ENCODE results near the gene ASCL2. TPM values are rescaled to one million over a fixed set of nuclear protein-coding genes. Genes with fewer than 3 reads are reported as not detected.

ASCL2 gene
- total RNA-seq, 4 donors from 2014 or later = 0.27 TPM; not detected in 3

DNA sequence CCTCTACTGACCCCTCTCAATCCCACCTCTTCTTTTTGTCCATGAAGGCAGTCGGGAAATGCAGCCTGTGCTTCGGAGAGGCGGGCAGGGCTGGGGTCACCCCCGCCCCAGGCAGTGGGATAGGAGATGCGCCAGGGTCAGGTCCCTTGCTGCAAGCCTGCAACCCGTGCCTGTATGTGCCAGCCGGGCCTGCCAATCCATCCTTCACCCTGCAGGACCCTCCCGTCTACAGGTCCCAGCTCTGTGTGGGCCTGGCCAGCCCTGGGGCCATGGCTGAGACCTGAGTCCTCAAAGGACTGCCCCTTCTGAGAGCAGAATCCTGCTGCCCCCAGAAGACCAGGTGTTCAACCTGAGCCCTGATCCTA lies 10.9 kb downstream of the ASCL2 start:
- H3K36me3 ChIP-seq = no peaks in the 10 kb centered on the region
- no peak overlapping the region for H3K4me3 ChIP-seq
- H3K4me1 ChIP-seq = no peaks in the 10 kb centered on the region
- WGBS, 2 donors (ENCODE audit: low coverage in 1 of 2) = no CpG with 5 or more reads among the region's 8 CpGs
- peaks cover 0 to 6% (median 0%) of the 10 kb centered on the region in 3 donors for H3K9me3 ChIP-seq
- no peak for ATAC-seq
- peaks cover 45% of the 10 kb centered on the region for H3K27me3 ChIP-seq
- H3K27ac ChIP-seq = no peak overlapping the region
- TF ChIP-seq POLR2AphosphoS5 (IDR thresholded peaks at IDR 0.05) = no peak
- no peak for TF ChIP-seq EP300 (IDR thresholded peaks at IDR 0.05)
- TF ChIP-seq, protein P1, sequence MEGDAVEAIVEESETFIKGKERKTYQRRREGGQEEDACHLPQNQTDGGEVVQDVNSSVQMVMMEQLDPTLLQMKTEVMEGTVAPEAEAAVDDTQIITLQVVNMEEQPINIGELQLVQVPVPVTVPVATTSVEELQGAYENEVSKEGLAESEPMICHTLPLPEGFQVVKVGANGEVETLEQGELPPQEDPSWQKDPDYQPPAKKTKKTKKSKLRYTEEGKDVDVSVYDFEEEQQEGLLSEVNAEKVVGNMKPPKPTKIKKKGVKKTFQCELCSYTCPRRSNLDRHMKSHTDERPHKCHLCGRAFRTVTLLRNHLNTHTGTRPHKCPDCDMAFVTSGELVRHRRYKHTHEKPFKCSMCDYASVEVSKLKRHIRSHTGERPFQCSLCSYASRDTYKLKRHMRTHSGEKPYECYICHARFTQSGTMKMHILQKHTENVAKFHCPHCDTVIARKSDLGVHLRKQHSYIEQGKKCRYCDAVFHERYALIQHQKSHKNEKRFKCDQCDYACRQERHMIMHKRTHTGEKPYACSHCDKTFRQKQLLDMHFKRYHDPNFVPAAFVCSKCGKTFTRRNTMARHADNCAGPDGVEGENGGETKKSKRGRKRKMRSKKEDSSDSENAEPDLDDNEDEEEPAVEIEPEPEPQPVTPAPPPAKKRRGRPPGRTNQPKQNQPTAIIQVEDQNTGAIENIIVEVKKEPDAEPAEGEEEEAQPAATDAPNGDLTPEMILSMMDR (IDR thresholded peaks at IDR 0.05) = no peak
- TF ChIP-seq POLR2A (IDR thresholded peaks at IDR 0.05) = no peak

- Histone ChIP-seq H3K9me3 (peaks cover 0 to 6% (median 0%) of the 10 kb centered on the region in 3 donors), H3K27ac (no peak overlapping the region), H3K4me3 (no peak overlapping the region), H3K36me3 (no peaks in the 10 kb centered on the region), H3K27me3 (peaks cover 44% of the 10 kb centered on the region), H3K4me1 (no peaks in the 10 kb centered on the region)
- TF ChIP-seq EP300 (IDR thresholded peaks at IDR 0.05) = no peak
- TF ChIP-seq POLR2A (IDR thresholded peaks at IDR 0.05) = no peak
- TF ChIP-seq POLR2AphosphoS5 (IDR thresholded peaks at IDR 0.05) = no peak
- TF ChIP-seq, protein P1 (IDR thresholded peaks at IDR 0.05) = no peak
- 86 to 89% methylated on average over 13 to 14 of the region's 29 CpGs for WGBS, 2 donors (ENCODE audit: low coverage in 1 of 2)
- ATAC-seq = no peak
Measured at GRCh38 chr11:2258501-2259465, 11.6 kb downstream of the ASCL2 start.

GRCh38 chr11:2256951-2257700 lies 13.3 kb downstream of the ASCL2 start:
- Histone ChIP-seq H3K4me3 (no peak overlapping the region), H3K27me3 (peaks cover 28% of the 10 kb centered on the region), H3K9me3 (peaks cover 0 to 6% (median 0%) of the 10 kb centered on the region in 3 donors), H3K27ac (no peak overlapping the region), H3K4me1 (no peaks in the 10 kb centered on the region), H3K36me3 (no peaks in the 10 kb centered on the region)
- TF ChIP-seq, protein P1 (IDR thresholded peaks at IDR 0.05) = no peak
- no peak for TF ChIP-seq POLR2AphosphoS5 (IDR thresholded peaks at IDR 0.05)
- TF ChIP-seq EP300 (IDR thresholded peaks at IDR 0.05) = no peak
- no peak for TF ChIP-seq POLR2A (IDR thresholded peaks at IDR 0.05)
- WGBS, 2 donors (ENCODE audit: low coverage in 1 of 2) = 80 to 96% methylated on average over 1 to 6 of the region's 31 CpGs
- ATAC-seq = no peak

DNA sequence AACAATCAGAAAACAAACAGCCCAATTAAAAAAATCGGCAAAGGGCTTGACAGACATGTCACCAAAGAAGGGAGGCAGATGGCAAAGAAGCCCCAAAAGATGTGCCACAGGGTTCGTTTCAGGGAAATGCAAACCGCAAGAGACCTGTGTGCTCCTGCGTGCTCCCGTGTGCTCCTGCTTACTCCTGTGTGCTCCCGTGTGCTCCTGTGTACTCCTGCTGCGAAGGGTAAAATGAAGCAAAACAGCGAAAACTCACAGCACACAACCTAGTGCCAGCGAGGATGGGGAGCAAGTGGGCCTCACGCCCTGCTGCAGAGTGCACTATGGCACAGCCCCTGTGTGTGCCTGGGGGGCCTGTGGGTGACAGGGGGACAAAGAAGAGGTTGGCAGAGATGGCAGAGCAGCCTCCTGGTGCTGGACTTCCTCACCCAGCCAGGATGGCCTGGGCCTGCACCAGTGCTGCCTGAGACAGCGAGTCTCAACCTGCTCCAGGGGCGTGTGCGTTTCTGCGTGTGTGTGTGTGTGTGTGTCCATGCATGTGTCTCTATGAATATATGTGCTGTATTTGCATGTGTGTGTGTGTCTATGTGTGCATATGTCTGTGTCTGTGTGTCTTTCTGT lies 14.0 kb downstream of the ASCL2 start:
- no peaks in the 10 kb centered on the region for H3K4me1 ChIP-seq
- no peak overlapping the region for H3K4me3 ChIP-seq
- peaks cover 0 to 6% (median 0%) of the 10 kb centered on the region in 3 donors for H3K9me3 ChIP-seq
- no peak overlapping the region for H3K27ac ChIP-seq
- peaks cover 22% of the 10 kb centered on the region for H3K27me3 ChIP-seq
- 75 to 76% methylated on average over 5 to 6 of the region's 14 CpGs for WGBS, 2 donors (ENCODE audit: low coverage in 1 of 2)
- no peaks in the 10 kb centered on the region for H3K36me3 ChIP-seq
- ATAC-seq = no peak
- TF ChIP-seq POLR2A (IDR thresholded peaks at IDR 0.05) = no peak
- no peak for TF ChIP-seq EP300 (IDR thresholded peaks at IDR 0.05)
- no peak for TF ChIP-seq POLR2AphosphoS5 (IDR thresholded peaks at IDR 0.05)
- TF ChIP-seq, protein P1 (IDR thresholded peaks at IDR 0.05) = no peak
